Subcutaneous adipose tissue (tissue), 4 donors: ENCODE measurements around the gene UNK. TPM values are rescaled to one million over a fixed set of nuclear protein-coding genes. Genes with fewer than 3 reads are reported as not detected.

Experiments
- total RNA-seq, 4 donors: library from RNA; depleted of rRNA; stranded (reverse); fragments of >200 nt; gene quantifications; one replicate each; pipeline ENCODE4 v1.1.0, GENCODE V29; 2016
- TF ChIP-seq, protein P1 (sequence below): fragments of 450-650 bp; IDR thresholded peaks from one replicate; pipeline ENCODE4 v1.5.1; 2016; ENCODE audit warnings: low read depth, mild to moderate bottlenecking, control low read depth, antibody characterized with exemption, moderate library complexity

Gene UNK
- total RNA-seq, 4 donors from 2014 or later = 21.8 to 42.1 (median 29.7) TPM

GRCh38 chr17:75755990-75756389 is 28.6 kb upstream of the UNK start:
- TF ChIP-seq, protein P1, sequence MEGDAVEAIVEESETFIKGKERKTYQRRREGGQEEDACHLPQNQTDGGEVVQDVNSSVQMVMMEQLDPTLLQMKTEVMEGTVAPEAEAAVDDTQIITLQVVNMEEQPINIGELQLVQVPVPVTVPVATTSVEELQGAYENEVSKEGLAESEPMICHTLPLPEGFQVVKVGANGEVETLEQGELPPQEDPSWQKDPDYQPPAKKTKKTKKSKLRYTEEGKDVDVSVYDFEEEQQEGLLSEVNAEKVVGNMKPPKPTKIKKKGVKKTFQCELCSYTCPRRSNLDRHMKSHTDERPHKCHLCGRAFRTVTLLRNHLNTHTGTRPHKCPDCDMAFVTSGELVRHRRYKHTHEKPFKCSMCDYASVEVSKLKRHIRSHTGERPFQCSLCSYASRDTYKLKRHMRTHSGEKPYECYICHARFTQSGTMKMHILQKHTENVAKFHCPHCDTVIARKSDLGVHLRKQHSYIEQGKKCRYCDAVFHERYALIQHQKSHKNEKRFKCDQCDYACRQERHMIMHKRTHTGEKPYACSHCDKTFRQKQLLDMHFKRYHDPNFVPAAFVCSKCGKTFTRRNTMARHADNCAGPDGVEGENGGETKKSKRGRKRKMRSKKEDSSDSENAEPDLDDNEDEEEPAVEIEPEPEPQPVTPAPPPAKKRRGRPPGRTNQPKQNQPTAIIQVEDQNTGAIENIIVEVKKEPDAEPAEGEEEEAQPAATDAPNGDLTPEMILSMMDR = no peak

DNA sequence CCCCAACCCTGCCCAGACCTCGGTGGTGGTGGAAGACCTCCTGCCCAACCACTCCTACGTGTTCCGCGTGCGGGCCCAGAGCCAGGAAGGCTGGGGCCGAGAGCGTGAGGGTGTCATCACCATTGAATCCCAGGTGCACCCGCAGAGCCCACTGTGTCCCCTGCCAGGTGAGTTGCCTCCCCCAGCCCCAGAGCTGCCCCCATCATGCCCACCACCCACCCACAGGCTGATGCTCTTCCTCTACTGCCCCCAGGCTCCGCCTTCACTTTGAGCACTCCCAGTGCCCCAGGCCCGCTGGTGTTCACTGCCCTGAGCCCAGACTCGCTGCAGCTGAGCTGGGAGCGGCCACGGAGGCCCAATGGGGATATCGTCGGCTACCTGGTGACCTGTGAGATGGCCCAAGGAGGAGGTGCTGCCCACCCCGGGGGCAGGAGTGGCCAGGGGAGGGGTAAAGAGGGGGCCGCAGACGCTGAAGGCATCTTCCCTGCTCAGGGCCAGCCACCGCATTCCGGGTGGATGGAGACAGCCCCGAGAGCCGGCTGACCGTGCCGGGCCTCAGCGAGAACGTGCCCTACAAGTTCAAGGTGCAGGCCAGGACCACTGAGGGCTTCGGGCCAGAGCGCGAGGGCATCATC is 28.0 kb upstream of the UNK start:
- TF ChIP-seq, protein P1 = no peak

- TF ChIP-seq, protein P1 = no peak
Measured at GRCh38 chr17:75757086-75757681, 27.4 kb upstream of the UNK start.

GRCh38 chr17:75758131-75758905 is 26.3 kb upstream of the UNK start:
- TF ChIP-seq, protein P1 = no peak

DNA sequence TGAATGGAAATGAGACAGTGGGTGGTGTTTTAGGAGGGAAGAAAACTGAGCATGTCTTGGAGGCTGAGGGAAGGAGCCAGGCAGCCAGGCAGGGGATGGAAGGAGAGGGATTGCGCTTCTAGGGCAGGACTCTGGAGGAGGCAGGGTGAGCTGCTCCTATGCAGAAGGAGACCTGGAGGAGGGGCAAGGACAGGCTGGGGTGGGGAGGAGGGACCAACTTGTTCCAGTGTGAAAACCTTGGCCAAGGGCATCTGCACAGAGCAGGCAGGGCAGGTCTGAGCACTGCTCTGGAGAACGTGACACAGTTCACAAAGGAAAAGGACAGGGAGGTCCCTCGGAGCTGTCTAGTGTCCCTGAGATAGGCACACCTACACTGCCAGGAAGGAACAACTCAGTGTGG is 25.1 kb upstream of the UNK start:
- TF ChIP-seq, protein P1 = no peak

- TF ChIP-seq, protein P1 = no peak
Measured at GRCh38 chr17:75762513-75763268, 21.9 kb upstream of the UNK start.

GRCh38 chr17:75763269-75763607 is 21.4 kb upstream of the UNK start:
- TF ChIP-seq, protein P1 = no peak
